WTC11 (cell line): ENCODE data around the gene C9orf72.
A peak's percentile ranks its signal among the peaks of the same experiment; 100 is the strongest.

ENCODE experiments used
- CBFB ChIP-seq: sonication (generic); formaldehyde crosslinking; IDR thresholded peaks from 2 replicates; pipeline ENCODE4 v1.8.1; 2022; ENCODE audit warnings: mild to moderate bottlenecking, low read depth, missing genetic modification reagents
- CREM ChIP-seq: sonication (generic); formaldehyde crosslinking; IDR thresholded peaks from 2 replicates; pipeline ENCODE4 v1.8.1; 2022; ENCODE audit warnings: mild to moderate bottlenecking, missing genetic modification reagents, moderate library complexity
- ELF4 ChIP-seq: sonication (generic); formaldehyde crosslinking; IDR thresholded peaks from 2 replicates; pipeline ENCODE4 v1.8.1; 2022; ENCODE audit warnings: low read depth, mild to moderate bottlenecking, moderate library complexity, missing genetic modification reagents
- ETV6 ChIP-seq: sonication (generic); formaldehyde crosslinking; IDR thresholded peaks from 2 replicates; pipeline ENCODE4 v1.8.1; 2022; ENCODE audit warnings: mild to moderate bottlenecking, missing genetic modification reagents
- IRF2 ChIP-seq: sonication (generic); formaldehyde crosslinking; IDR thresholded peaks from 2 replicates; pipeline ENCODE4 v1.8.0; 2022; ENCODE audit warnings: low read depth, missing genetic modification reagents, borderline replicate concordance
- MYBL2 ChIP-seq: sonication (generic); formaldehyde crosslinking; IDR thresholded peaks from 2 replicates; pipeline ENCODE4 v1.8.1; 2023; ENCODE audit warnings: mild to moderate bottlenecking, moderate library complexity, missing genetic modification reagents
- NR3C1 ChIP-seq: sonication (generic); formaldehyde crosslinking; conservative IDR thresholded peaks from 2 replicates; pipeline ENCODE4 v1.8.1; 2023; ENCODE audit warnings: low read depth, mild to moderate bottlenecking, missing genetic modification reagents
- RELA ChIP-seq: sonication (generic); formaldehyde crosslinking; IDR thresholded peaks from 2 replicates; pipeline ENCODE4 v1.8.1; 2022; ENCODE audit warnings: missing genetic modification reagents, mild to moderate bottlenecking, borderline replicate concordance
- SMAD4 ChIP-seq: sonication (generic); formaldehyde crosslinking; IDR thresholded peaks from 2 replicates; pipeline ENCODE4 v1.8.0; 2022; ENCODE audit warnings: mild to moderate bottlenecking, missing genetic modification reagents
- ZNF416 ChIP-seq: fragments of 250-450 bp; sonication (Bioruptor Pico); IDR thresholded peaks from 2 replicates; pipeline ENCODE4 v1.9.0; 2021; ENCODE audit warnings: mild to moderate bottlenecking, inconsistent platforms
- TF ChIP-seq, protein P1 (sequence below): fragments of 200-600 bp; IDR thresholded peaks from 2 replicates; pipeline ENCODE4 v1.8.0; 2022; ENCODE audit warnings: antibody characterized with exemption
- TF ChIP-seq, protein P2 (sequence below): sonication (generic); formaldehyde crosslinking; conservative IDR thresholded peaks from 2 replicates; pipeline ENCODE4 v1.8.1; 2022; ENCODE audit warnings: mild to moderate bottlenecking, missing genetic modification reagents
- TF ChIP-seq, protein P3 (sequence below): sonication (generic); formaldehyde crosslinking; IDR thresholded peaks from 2 replicates; pipeline ENCODE4 v1.8.1; 2023; ENCODE audit warnings: mild to moderate bottlenecking, missing genetic modification reagents
- TF ChIP-seq, protein P4 (sequence below): sonication (generic); formaldehyde crosslinking; IDR thresholded peaks from 2 replicates; pipeline ENCODE4 v1.8.0; 2022; ENCODE audit warnings: mild to moderate bottlenecking, missing genetic modification reagents

DNA sequence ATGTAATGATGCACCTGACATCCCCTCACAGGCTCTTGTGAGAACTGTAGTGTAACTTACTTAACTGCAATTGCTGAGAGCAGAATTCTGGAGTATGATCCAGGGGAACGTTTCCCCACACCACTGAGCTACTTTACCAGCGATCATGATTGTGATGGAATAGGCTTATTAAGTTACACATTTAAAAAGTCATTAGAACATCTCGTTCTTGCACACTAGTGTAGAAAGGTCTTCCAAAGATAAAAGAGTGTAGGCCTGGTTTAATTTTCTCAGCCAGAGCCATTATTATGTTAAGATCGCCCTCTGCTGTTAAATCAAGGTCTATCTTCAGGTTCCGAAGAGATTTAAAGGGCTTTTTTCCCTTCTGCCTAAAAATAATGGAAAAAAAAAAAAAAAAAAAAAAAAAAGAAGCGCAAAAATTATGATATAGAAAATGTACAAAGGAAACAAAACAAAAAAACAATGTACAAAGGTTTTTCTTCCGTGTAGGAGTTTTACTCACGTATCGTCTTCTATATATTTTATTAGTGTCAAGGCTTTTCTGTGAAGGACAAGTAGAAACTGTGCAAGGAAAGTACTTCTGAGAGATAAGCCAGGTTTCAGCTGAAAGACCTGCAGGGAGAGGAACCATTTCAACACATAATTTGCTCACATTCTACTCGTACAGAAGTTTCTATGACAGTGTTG, 25.1 kb downstream of the C9orf72 start:
- TF ChIP-seq, protein P1, sequence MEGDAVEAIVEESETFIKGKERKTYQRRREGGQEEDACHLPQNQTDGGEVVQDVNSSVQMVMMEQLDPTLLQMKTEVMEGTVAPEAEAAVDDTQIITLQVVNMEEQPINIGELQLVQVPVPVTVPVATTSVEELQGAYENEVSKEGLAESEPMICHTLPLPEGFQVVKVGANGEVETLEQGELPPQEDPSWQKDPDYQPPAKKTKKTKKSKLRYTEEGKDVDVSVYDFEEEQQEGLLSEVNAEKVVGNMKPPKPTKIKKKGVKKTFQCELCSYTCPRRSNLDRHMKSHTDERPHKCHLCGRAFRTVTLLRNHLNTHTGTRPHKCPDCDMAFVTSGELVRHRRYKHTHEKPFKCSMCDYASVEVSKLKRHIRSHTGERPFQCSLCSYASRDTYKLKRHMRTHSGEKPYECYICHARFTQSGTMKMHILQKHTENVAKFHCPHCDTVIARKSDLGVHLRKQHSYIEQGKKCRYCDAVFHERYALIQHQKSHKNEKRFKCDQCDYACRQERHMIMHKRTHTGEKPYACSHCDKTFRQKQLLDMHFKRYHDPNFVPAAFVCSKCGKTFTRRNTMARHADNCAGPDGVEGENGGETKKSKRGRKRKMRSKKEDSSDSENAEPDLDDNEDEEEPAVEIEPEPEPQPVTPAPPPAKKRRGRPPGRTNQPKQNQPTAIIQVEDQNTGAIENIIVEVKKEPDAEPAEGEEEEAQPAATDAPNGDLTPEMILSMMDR: 0 out of 2 replicates have a peak, but pooled peaks have one; percentile 45
- TF ChIP-seq, protein P2, sequence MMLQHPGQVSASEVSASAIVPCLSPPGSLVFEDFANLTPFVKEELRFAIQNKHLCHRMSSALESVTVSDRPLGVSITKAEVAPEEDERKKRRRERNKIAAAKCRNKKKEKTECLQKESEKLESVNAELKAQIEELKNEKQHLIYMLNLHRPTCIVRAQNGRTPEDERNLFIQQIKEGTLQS (CRISPR knock-in tag): no peak
- TF ChIP-seq, protein P3, sequence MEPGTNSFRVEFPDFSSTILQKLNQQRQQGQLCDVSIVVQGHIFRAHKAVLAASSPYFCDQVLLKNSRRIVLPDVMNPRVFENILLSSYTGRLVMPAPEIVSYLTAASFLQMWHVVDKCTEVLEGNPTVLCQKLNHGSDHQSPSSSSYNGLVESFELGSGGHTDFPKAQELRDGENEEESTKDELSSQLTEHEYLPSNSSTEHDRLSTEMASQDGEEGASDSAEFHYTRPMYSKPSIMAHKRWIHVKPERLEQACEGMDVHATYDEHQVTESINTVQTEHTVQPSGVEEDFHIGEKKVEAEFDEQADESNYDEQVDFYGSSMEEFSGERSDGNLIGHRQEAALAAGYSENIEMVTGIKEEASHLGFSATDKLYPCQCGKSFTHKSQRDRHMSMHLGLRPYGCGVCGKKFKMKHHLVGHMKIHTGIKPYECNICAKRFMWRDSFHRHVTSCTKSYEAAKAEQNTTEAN: no peak
- TF ChIP-seq RELA (no peak), NR3C1 (CRISPR knock-in tag) (no peak), CREM (no peak), IRF2 (CRISPR knock-in tag) (no peak), MYBL2 (CRISPR knock-in tag) (no peak), ETV6 (CRISPR knock-in tag) (no peak), SMAD4 (CRISPR knock-in tag) (no peak), ELF4 (no peak), ZNF416 (CRISPR knock-in tag) (no peak), CBFB (CRISPR knock-in tag) (no peak)
- TF ChIP-seq, protein P4, sequence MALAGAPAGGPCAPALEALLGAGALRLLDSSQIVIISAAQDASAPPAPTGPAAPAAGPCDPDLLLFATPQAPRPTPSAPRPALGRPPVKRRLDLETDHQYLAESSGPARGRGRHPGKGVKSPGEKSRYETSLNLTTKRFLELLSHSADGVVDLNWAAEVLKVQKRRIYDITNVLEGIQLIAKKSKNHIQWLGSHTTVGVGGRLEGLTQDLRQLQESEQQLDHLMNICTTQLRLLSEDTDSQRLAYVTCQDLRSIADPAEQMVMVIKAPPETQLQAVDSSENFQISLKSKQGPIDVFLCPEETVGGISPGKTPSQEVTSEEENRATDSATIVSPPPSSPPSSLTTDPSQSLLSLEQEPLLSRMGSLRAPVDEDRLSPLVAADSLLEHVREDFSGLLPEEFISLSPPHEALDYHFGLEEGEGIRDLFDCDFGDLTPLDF (CRISPR knock-in tag): no peak
